CD8-positive, alpha-beta memory T cell (primary cell): ENCODE results near the gene HOXC6. TPM values are rescaled to one million over a fixed set of nuclear protein-coding genes. Genes with fewer than 3 reads are reported as not detected.

Experiments used
- CTCF ChIA-PET: fragments of 350-600 bp; sonication (Branson Sonifier 250); formaldehyde crosslinking; loops from one replicate; lab custom pipeline; 2021; ENCODE audit warnings: antibody characterized with exemption; lab: Charles Lee
- POLR2A ChIA-PET: fragments of 350-600 bp; sonication (Branson Sonifier 250); formaldehyde crosslinking; loops from one replicate; lab custom pipeline; 2021; ENCODE audit warnings: antibody characterized with exemption; lab: Charles Lee
- DNase-seq, 5 donors: peaks; one replicate each; pipeline versions ENCODE4 v3.0.0 to v3.0.0-alpha.2; 2020 to 2022; ENCODE audit warnings: mixed read lengths in 1 of 5
- H3K27ac ChIP-seq: one replicate; pipeline ENCODE4 v1.7.0; 2013; ENCODE audit warnings: low read depth, mild to moderate bottlenecking, low read length, moderate library complexity
- H3K27me3 ChIP-seq: 2 replicates; pipeline ENCODE4 v1.7.0; 2013; ENCODE audit warnings: low read length, mild to moderate bottlenecking; ENCODE audit not compliant: insufficient read depth, poor library complexity, severe bottlenecking
- H3K36me3 ChIP-seq: 2 replicates; pipeline ENCODE4 v1.7.0; 2013; ENCODE audit warnings: mild to moderate bottlenecking, low read length, moderate library complexity; ENCODE audit not compliant: insufficient read depth
- H3K4me1 ChIP-seq: 2 replicates; pipeline ENCODE4 v1.7.0; 2013; ENCODE audit warnings: mild to moderate bottlenecking, low read length, moderate library complexity; ENCODE audit not compliant: insufficient read depth
- H3K4me3 ChIP-seq: 2 replicates; pipeline ENCODE4 v1.7.0; 2013; ENCODE audit warnings: mild to moderate bottlenecking, low read length
- H3K9me3 ChIP-seq: 2 replicates; pipeline ENCODE4 v1.7.0; 2013; ENCODE audit warnings: mild to moderate bottlenecking, low read length
- H3K27ac Mint-ChIP-seq, 8 donors: one replicate each; pipeline ENCODE4 v1.8.0; 2020 to 2021; ENCODE audit warnings: mixed read lengths in 8 of 8, mild to moderate bottlenecking in 6 of 8, inconsistent platforms in 3 of 8, moderate library complexity in 3 of 8
- H3K27me3 Mint-ChIP-seq, 2 donors: one replicate each; pipeline ENCODE4 v1.8.0; 2020 to 2021; ENCODE audit warnings: mixed read lengths in 2 of 2, mild to moderate bottlenecking in 1 of 2, moderate library complexity in 1 of 2
- H3K36me3 Mint-ChIP-seq, 3 donors: one replicate each; pipeline ENCODE4 v1.8.0; 2020 to 2021; ENCODE audit warnings: mixed read lengths in 3 of 3, inconsistent platforms in 1 of 3, mild to moderate bottlenecking in 1 of 3
- H3K4me1 Mint-ChIP-seq, 3 donors: one replicate each; pipeline ENCODE4 v1.8.0; 2020 to 2021; ENCODE audit warnings: mixed read lengths in 3 of 3, inconsistent platforms in 1 of 3, mild to moderate bottlenecking in 1 of 3
- H3K4me3 Mint-ChIP-seq, 7 donors: one replicate each; pipeline ENCODE4 v1.8.0; 2020 to 2021; ENCODE audit warnings: mixed read lengths in 7 of 7, mild to moderate bottlenecking in 6 of 7, moderate library complexity in 4 of 7, inconsistent platforms in 2 of 7
- H3K9me3 Mint-ChIP-seq, 5 donors: one replicate each; pipeline ENCODE4 v1.8.0; 2020 to 2022; ENCODE audit warnings: mixed read lengths in 5 of 5, mild to moderate bottlenecking in 3 of 5, moderate library complexity in 2 of 5, inconsistent platforms in 1 of 5
- polyA plus RNA-seq: library from polyadenylated mRNA; unstranded; fragments of 300-500 nt; fragmentation: Illumina TruSeq; gene quantifications from one replicate; pipeline ENCODE4 v1.2.3, GENCODE V29; 2021
- total RNA-seq, 2 experiments: library from RNA; stranded (reverse); gene quantifications; one replicate each; pipeline ENCODE4 v1.2.3, GENCODE V29; 2021

Gene HOXC6
- total and polyA plus RNA-seq, 3 experiments from 2014 or later: not detected

DNA sequence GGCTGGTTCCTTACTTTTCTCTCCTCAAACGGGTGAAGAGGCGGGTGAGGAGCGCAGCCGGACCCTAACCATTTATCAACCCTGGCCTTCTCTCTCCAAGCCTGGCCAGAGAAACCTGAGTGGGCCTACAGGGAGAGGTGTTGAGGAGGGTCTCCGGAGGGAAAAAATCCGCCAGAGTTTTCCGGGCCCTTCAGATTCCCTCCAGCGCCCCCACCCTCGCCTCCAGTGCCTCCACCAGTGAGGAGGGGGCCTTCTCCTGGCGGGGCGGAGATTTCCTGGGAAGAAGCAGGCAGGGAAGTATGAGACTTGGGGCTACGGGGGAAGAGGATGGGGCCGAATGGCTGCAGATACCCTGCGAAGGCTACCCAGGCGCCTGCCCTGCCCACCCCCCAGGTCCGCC lies 3.2 kb downstream of the HOXC6 start:
- no peaks in the 10 kb centered on the region for H3K36me3 Mint-ChIP-seq
- Histone ChIP-seq H3K27me3 (peaks cover 82% of the 10 kb centered on the region), H3K9me3 (no peaks in the 10 kb centered on the region), H3K27ac (no peak overlapping the region), H3K36me3 (no peaks in the 10 kb centered on the region), H3K4me1 (peaks cover 20% of the 10 kb centered on the region), H3K4me3 (no peak overlapping the region)
- H3K27me3 Mint-ChIP-seq: peaks cover 69 to 85% of the 10 kb centered on the region in 2 donors
- H3K27ac Mint-ChIP-seq: peak overlapping the region in 1 of 8 donors; percentile 78
- H3K4me3 Mint-ChIP-seq: no peak overlapping the region
- CTCF ChIA-PET: interaction anchor here (0.5 to 6.1 kb wide), 13 partner anchors 10 to 183 kb away, joined by 3 to 73 read pairs (median 7); partner anchors contain the start of genes HOXC4 and SMUG1
- H3K4me1 Mint-ChIP-seq: peaks cover 29 to 40% (median 29%) of the 10 kb centered on the region in 3 donors
- DNase-seq: no peak
- H3K9me3 Mint-ChIP-seq: peaks cover 0 to 8% (median 2%) of the 10 kb centered on the region in 5 donors
- POLR2A ChIA-PET: interaction anchor here (0.6 kb wide), 1 partner anchor 79 kb away, joined by 3 read pairs; no protein-coding TSS in a partner anchor

- peaks cover 69 to 82% of the 10 kb centered on the region in 2 donors for H3K27me3 Mint-ChIP-seq
- H3K9me3 Mint-ChIP-seq: peaks cover 0 to 8% (median 2%) of the 10 kb centered on the region in 5 donors
- H3K27ac Mint-ChIP-seq: peak overlapping the region in 2 of 8 donors; percentile 33 to 78
- no peaks in the 10 kb centered on the region for H3K36me3 Mint-ChIP-seq
- Histone ChIP-seq H3K4me3 (no peak overlapping the region), H3K27me3 (peaks cover 76% of the 10 kb centered on the region), H3K36me3 (no peaks in the 10 kb centered on the region), H3K4me1 (peaks cover 20% of the 10 kb centered on the region), H3K27ac (no peak overlapping the region), H3K9me3 (no peaks in the 10 kb centered on the region)
- no peak for DNase-seq
- CTCF ChIA-PET: interaction anchor here (0.6 to 6.1 kb wide), 31 partner anchors 9 to 267 kb away, joined by 3 to 73 read pairs (median 4); partner anchors contain the start of genes HOXC4, HOXC8 and SMUG1
- peaks cover 22 to 40% (median 26%) of the 10 kb centered on the region in 3 donors for H3K4me1 Mint-ChIP-seq
- peak overlapping the region in 1 of 7 donors; percentile 71 for H3K4me3 Mint-ChIP-seq
- POLR2A ChIA-PET: interaction anchor here (0.6 to 1.1 kb wide), 3 partner anchors 14 to 104 kb away, joined by 3 read pairs; no protein-coding TSS in a partner anchor
Measured at GRCh38 chr12:54032086-54032619, 3.9 kb downstream of the HOXC6 start.

DNA sequence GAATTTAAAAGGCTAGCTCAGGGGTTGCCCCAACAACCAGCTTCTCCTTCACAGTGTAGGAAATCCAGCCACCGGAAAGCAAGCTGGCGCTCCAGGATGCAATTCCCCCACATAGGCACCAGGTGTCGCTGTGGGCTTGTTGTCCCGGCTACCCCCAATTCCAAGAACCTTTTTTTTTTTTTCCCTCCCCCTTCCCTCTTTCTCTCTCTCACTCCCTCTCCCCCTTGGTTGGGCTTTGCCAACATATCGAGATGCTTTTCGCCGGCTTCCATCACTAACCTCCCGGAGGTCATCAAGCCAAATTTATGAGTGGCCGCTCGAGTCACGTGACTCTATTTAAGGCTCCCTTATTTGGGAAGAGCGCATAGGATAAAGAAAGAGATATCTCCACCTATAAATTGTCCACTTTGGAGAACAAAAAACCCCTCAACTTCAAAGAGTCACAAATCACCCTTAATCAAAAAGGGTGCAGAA lies 4.4 kb downstream of the HOXC6 start, which contains the start of gene HOXC5:
Gene HOXC5 (plus strand): TSS at position 424 of the 474 bp plus-strand sequence. CDS start 73 bp downstream, outside the sequence.
- H3K27me3 ChIP-seq: peaks cover 71% of the 10 kb centered on the region
- Mint-ChIP-seq H3K4me1 (peaks cover 22 to 40% (median 26%) of the 10 kb centered on the region in 3 donors), H3K27ac (peak within 1 kb of the TSS in 3 of 8 donors; percentile 33 to 88 (median 78)), H3K4me3 (peak within 1 kb of the TSS; percentile 69 to 84 (median 78)), H3K27me3 (peaks cover 68 to 82% of the 10 kb centered on the region in 2 donors), H3K36me3 (no peaks in the 10 kb centered on the region), H3K9me3 (peaks cover 0 to 8% (median 2%) of the 10 kb centered on the region in 5 donors)
- no peaks in the 10 kb centered on the region for H3K9me3 ChIP-seq
- peaks cover 20% of the 10 kb centered on the region for H3K4me1 ChIP-seq
- H3K27ac ChIP-seq: no peak within 1 kb of the TSS
- no peaks in the 10 kb centered on the region for H3K36me3 ChIP-seq
- DNase-seq: peak; percentile 42 to 77 (median 61)
- POLR2A ChIA-PET: interaction anchor here (0.6 to 1.1 kb wide), 2 partner anchors 15 to 105 kb away, joined by 3 read pairs; no protein-coding TSS in a partner anchor
- no peak within 1 kb of the TSS for H3K4me3 ChIP-seq
- CTCF ChIA-PET: interaction anchor here (0.6 to 6.1 kb wide), 31 partner anchors 9 to 267 kb away, joined by 3 to 73 read pairs (median 4); partner anchors contain the start of genes HOXC4, HOXC8 and SMUG1

DNA sequence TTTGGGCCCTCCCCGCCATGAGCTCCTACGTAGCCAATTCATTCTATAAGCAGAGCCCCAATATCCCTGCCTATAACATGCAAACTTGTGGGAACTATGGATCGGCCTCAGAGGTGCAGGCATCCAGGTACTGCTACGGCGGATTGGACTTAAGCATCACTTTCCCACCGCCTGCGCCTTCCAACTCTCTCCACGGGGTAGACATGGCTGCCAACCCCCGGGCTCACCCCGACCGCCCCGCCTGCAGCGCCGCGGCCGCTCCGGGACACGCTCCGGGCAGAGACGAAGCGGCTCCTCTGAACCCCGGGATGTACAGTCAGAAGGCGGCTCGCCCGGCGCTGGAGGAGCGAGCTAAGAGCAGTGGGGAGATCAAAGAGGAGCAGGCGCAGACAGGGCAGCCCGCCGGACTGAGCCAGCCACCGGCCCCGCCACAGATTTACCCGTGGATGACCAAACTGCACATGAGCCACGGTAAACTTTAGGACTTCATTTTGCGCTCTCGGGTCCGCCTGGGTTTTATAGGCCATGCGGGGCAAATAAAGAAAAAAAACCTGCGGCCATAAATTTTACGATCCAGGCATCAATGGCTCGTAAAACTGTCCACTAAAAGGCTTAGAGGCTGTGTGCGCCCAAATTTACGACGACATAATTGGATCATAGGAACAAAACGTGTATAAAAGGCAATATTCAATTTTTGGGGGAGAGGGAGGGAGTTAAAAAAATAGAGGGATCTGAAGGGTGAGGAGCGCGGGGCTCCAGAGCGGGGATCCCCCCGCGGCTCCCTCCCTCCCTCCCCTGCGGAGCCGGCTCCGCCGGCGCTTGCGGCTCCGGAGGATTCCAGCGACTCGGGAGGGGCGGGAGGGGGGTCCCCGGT lies 5.1 kb downstream of the HOXC6 start:
- Histone ChIP-seq H3K27ac (no peak overlapping the region), H3K9me3 (no peaks in the 10 kb centered on the region), H3K27me3 (peaks cover 66% of the 10 kb centered on the region), H3K4me1 (peaks cover 19% of the 10 kb centered on the region), H3K4me3 (no peak overlapping the region), H3K36me3 (no peaks in the 10 kb centered on the region)
- Mint-ChIP-seq H3K27ac (peak overlapping the region in 2 of 8 donors; percentile 78 to 88), H3K36me3 (no peaks in the 10 kb centered on the region), H3K27me3 (peaks cover 64 to 82% of the 10 kb centered on the region in 2 donors), H3K9me3 (peaks cover 0 to 8% (median 2%) of the 10 kb centered on the region in 5 donors), H3K4me3 (peak overlapping the region; percentile 26 to 84 (median 78)), H3K4me1 (peaks cover 19 to 39% (median 25%) of the 10 kb centered on the region in 3 donors)
- POLR2A ChIA-PET: interaction anchor here (0.6 to 1.1 kb wide), 2 partner anchors 16 to 105 kb away, joined by 3 read pairs; no protein-coding TSS in a partner anchor
- DNase-seq: no peak
- CTCF ChIA-PET: interaction anchor here (1.0 to 6.1 kb wide), 22 partner anchors 8 to 189 kb away, joined by 3 to 73 read pairs (median 7); partner anchors contain the start of genes HOXC4, HOXC8 and SMUG1

GRCh38 chr12:54033980-54034784 lies 5.9 kb downstream of the HOXC6 start:
- no peak for DNase-seq
- Mint-ChIP-seq H3K4me1 (peaks cover 15 to 35% (median 22%) of the 10 kb centered on the region in 3 donors), H3K27ac (peak overlapping the region in 1 of 8 donors; percentile 74), H3K27me3 (peaks cover 67 to 85% of the 10 kb centered on the region in 2 donors), H3K36me3 (no peaks in the 10 kb centered on the region), H3K9me3 (peaks cover 0 to 8% (median 2%) of the 10 kb centered on the region in 5 donors), H3K4me3 (peak overlapping the region; percentile 21 to 74 (median 71))
- CTCF ChIA-PET: interaction anchor here (2.2 to 6.1 kb wide), 3 partner anchors 11 to 166 kb away, joined by 10 to 56 read pairs (median 27); partner anchors contain the start of gene HOXC4
- H3K9me3 ChIP-seq: no peaks in the 10 kb centered on the region
- H3K36me3 ChIP-seq: no peaks in the 10 kb centered on the region
- H3K4me1 ChIP-seq: peaks cover 15% of the 10 kb centered on the region
- no peak overlapping the region for H3K4me3 ChIP-seq
- POLR2A ChIA-PET: no interaction called here
- peaks cover 64% of the 10 kb centered on the region for H3K27me3 ChIP-seq
- H3K27ac ChIP-seq: no peak overlapping the region

DNA sequence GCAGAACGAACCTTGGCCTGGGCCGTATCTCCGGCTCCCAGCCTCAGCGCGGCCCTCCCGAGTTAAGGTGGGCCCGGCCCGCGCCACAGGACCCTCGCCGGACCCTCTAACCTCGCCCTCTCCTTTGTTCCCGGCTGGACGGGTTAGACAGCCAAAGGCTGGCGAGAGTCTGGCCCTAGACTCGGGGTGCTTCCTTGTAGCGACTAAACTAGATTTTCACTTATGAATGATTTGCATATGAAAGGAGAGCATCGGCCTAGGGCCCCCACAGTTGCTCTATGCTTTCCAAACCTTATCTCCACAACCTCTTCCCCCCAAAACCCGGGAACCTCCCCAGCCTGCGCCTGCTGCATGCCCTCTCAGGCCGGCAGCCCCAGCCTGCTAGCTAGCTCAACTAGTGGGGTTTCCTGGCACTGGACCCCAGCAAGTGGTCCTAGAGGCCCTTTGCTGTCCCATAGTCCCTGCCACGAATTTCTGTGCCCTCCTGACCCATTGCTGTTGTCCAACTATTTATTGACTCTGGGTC lies 6.6 kb downstream of the HOXC6 start:
- no peak for DNase-seq
- CTCF ChIA-PET: interaction anchor here (2.5 to 6.1 kb wide), 2 partner anchors 19 to 165 kb away, joined by 10 to 56 read pairs; partner anchors contain the start of gene HOXC4
- H3K27me3 ChIP-seq: peaks cover 63% of the 10 kb centered on the region
- Mint-ChIP-seq H3K4me3 (peak overlapping the region in 4 of 7 donors; percentile 25 to 63 (median 44)), H3K9me3 (peaks cover 0 to 8% (median 2%) of the 10 kb centered on the region in 5 donors), H3K27me3 (peaks cover 66 to 86% of the 10 kb centered on the region in 2 donors), H3K27ac (peak overlapping the region in 1 of 8 donors; percentile 29), H3K36me3 (no peaks in the 10 kb centered on the region), H3K4me1 (peaks cover 15 to 29% (median 20%) of the 10 kb centered on the region in 3 donors)
- H3K4me3 ChIP-seq: no peak overlapping the region
- H3K36me3 ChIP-seq: no peaks in the 10 kb centered on the region
- peaks cover 15% of the 10 kb centered on the region for H3K4me1 ChIP-seq
- POLR2A ChIA-PET: no interaction called here
- no peaks in the 10 kb centered on the region for H3K9me3 ChIP-seq
- no peak overlapping the region for H3K27ac ChIP-seq
